Gastroesophageal sphincter (tissue), 3 donors: ENCODE data around the gene FIGN.

Experiments used
- CTCF ChIP-seq, 4 experiments: fragments of 200-600 bp in 2 of 4; fragments of 450-650 bp in 2 of 4; sonication (generic) in 1 of 4; IDR thresholded peaks; one replicate each; pipeline ENCODE4 v1.5.1; 2017 to 2019; ENCODE audit warnings: antibody characterized with exemption in 4 of 4, mild to moderate bottlenecking in 2 of 4, moderate library complexity in 2 of 4
- EP300 ChIP-seq: sonication (generic); formaldehyde crosslinking; IDR thresholded peaks from one replicate; pipeline ENCODE4 v1.6.1; 2017; ENCODE audit warnings: antibody characterized with exemption, mild to moderate bottlenecking
- POLR2AphosphoS5 ChIP-seq: sonication (generic); formaldehyde crosslinking; IDR thresholded peaks from one replicate; pipeline ENCODE4 v1.6.1; 2017; ENCODE audit warnings: antibody characterized with exemption

GRCh38 chr2:163621445-163622004, 114.3 kb downstream of the FIGN start:
- TF ChIP-seq POLR2AphosphoS5 (no peak), CTCF (IDR thresholded peaks at IDR 0.05) (no peak), EP300 (no peak)
